Epithelial cell of proximal tubule (primary cell): ENCODE measurements around the gene DYNC1LI1. TPM values are rescaled to one million over a fixed set of nuclear protein-coding genes. Genes with fewer than 3 reads are reported as not detected.

Experiments used
- DNase-seq: peaks from one replicate; pipeline ENCODE4 v3.0.0-alpha.2; 2011; ENCODE audit warnings: low read depth
- H3K4me3 ChIP-seq: 2 replicates; pipeline ENCODE4 v1.5.1; 2011; ENCODE audit warnings: low read depth, mild to moderate bottlenecking, low read length
- CTCF ChIP-seq: conservative IDR thresholded peaks from 2 replicates; pipeline ENCODE4 v1.5.1; 2012; ENCODE audit warnings: low read depth, mild to moderate bottlenecking, low read length
- total RNA-seq: library from RNA; depleted of rRNA; stranded (reverse); fragments of >200 nt; gene quantifications from 2 replicates; pipeline ENCODE4 v1.2.3, GENCODE V29; 2015

Gene DYNC1LI1
- total RNA-seq, result 40.6 and 44.9 TPM in 2 replicates

- no peak for DNase-seq
- TF ChIP-seq CTCF, result no peak
- H3K4me3 ChIP-seq, result peak within 1 kb of the TSS; percentile 88
Observed at GRCh38 chr3:32570421-32571191, at the start of gene DYNC1LI1. TSS of gene DYNC1LI1 (minus strand) at chr3:32570858. CDS start at chr3:32570770, 88 bp downstream.

- no peak for TF ChIP-seq CTCF
- no peak overlapping the region for H3K4me3 ChIP-seq
- DNase-seq, result no peak
Observed at GRCh38 chr3:32619395-32619794, 48.7 kb upstream of the DYNC1LI1 start.

- TF ChIP-seq CTCF, result no peak
- no peak overlapping the region for H3K4me3 ChIP-seq
- DNase-seq, result no peak
Observed at GRCh38 chr3:32616267-32616962, 45.8 kb upstream of the DYNC1LI1 start.

- TF ChIP-seq CTCF, result no peak
- no peak for DNase-seq
- H3K4me3 ChIP-seq, result no peak overlapping the region
Observed at GRCh38 chr3:32614956-32615355, 44.3 kb upstream of the DYNC1LI1 start.

GRCh38 chr3:32613183-32613582 lies 42.5 kb upstream of the DYNC1LI1 start:
- no peak for DNase-seq
- no peak overlapping the region for H3K4me3 ChIP-seq
- TF ChIP-seq CTCF, result no peak

GRCh38 chr3:32612547-32612946 lies 41.9 kb upstream of the DYNC1LI1 start:
- TF ChIP-seq CTCF, result no peak
- no peak overlapping the region for H3K4me3 ChIP-seq
- DNase-seq, result no peak
